Ovary (tissue), 9 donors: ENCODE measurements around the gene CACNB2. TPM values are rescaled to one million over a fixed set of nuclear protein-coding genes. Genes with fewer than 3 reads are reported as not detected.

Experiments
- DNase-seq, 5 donors: peaks; one replicate each; pipeline ENCODE4 v3.0.0-alpha.2; 2019 to 2020
- H3K27ac ChIP-seq, 2 donors: fragments of 200-600 bp; one replicate each; pipeline versions ENCODE4 v1.5.1 to v1.8.0; 2019 to 2022
- H3K27me3 ChIP-seq: fragments of 200-600 bp; one replicate; pipeline ENCODE4 v1.8.0; 2022
- H3K36me3 ChIP-seq: fragments of 200-600 bp; sonication (generic); one replicate; pipeline ENCODE4 v1.5.1; 2019
- H3K4me1 ChIP-seq: one replicate; pipeline ENCODE4 v1.8.1; 2013; ENCODE audit warnings: mild to moderate bottlenecking, moderate library complexity; ENCODE audit not compliant: insufficient read depth
- H3K4me3 ChIP-seq: fragments of 200-600 bp; sonication (generic); one replicate; pipeline ENCODE4 v1.5.1; 2017
- H3K9me3 ChIP-seq, 2 donors: fragments of 200-600 bp in 1 of 2; sonication (generic) in 1 of 2; one replicate each; pipeline versions ENCODE4 v1.5.1 to v1.8.1; 2013 to 2019; ENCODE audit warnings: mild to moderate bottlenecking in 1 of 2, moderate library complexity in 1 of 2
- EP300 ChIP-seq: sonication (generic); formaldehyde crosslinking; IDR thresholded peaks from one replicate; pipeline ENCODE4 v1.6.1; 2017; ENCODE audit warnings: antibody characterized with exemption
- POLR2A ChIP-seq: fragments of 450-650 bp; IDR thresholded peaks from one replicate; pipeline ENCODE4 v1.6.1; 2017; ENCODE audit warnings: antibody characterized with exemption, mild to moderate bottlenecking, moderate library complexity
- WGBS, 3 donors: extraction: QIAGEN DNeasy Blood & Tissue Kit in 1 of 3; methylation state at CpG; one replicate each; pipeline versions ENCODE4 v1.1.5 to v1.1.7; 2013 to 2017; 5-methylcytosine and 5-hydroxymethylcytosine counted together
- intact Hi-C, 4 donors: fragments of 100-400 bp; cut with DNase I; formaldehyde crosslinking; loops; one replicate each; pipeline versions ENCODE4 v1.11.0 to v1.15.1; 2022 to 2023
- polyA plus RNA-seq, 2 donors: library from polyadenylated mRNA; stranded (reverse); fragments of 200-250 nt in 1 of 2; fragments of 350-450 nt in 1 of 2; fragmentation: Illumina TruSeq in 1 of 2; extraction: RNeasy Lipid Tissue Mini Kit (QIAGEN cat#74804) in 1 of 2; gene quantifications; one replicate each; pipeline ENCODE4 v1.2.3, GENCODE V29; 2013 to 2014
- total RNA-seq, 7 donors: library from RNA; depleted of rRNA in 2 of 7; stranded (reverse); fragments of >200 nt in 2 of 7; fragmentation: NEBNext Ultra II Directional in 3 of 7; extraction: Animal tissue kit (Norgen Biotek cat#: 25700) in 3 of 7; gene quantifications; one replicate each; pipeline versions ENCODE4 v1.1.0 to v1.2.4, GENCODE V29; 2016 to 2023
- TF ChIP-seq, protein P1 (sequence below), 3 donors: fragments of 450-650 bp in 2 of 3; fragments of 200-600 bp in 1 of 3; IDR thresholded peaks; one replicate each; pipeline versions ENCODE4 v1.5.1 to v1.8.0; 2016 to 2022; ENCODE audit warnings: antibody characterized with exemption in 3 of 3, mild to moderate bottlenecking in 1 of 3
- donor health status: DM: no; HTN: no; CAD: no; lungs with moderate emphysema.
- donor health status: DM: no; HTN: no; CAD: no.
- donor health status: Bipolar disorder and iron deficiency.
- donor health status: DM: yes; HTN: yes; CAD: no.
- donor health status: DM: no; HTN: no; CAD: no.
- donor health status: DM: yes; HTN: yes; CAD: no.

Gene CACNB2
- total and polyA plus RNA-seq, 9 donors: 8.9 to 60.9 (median 23.8) TPM

DNA sequence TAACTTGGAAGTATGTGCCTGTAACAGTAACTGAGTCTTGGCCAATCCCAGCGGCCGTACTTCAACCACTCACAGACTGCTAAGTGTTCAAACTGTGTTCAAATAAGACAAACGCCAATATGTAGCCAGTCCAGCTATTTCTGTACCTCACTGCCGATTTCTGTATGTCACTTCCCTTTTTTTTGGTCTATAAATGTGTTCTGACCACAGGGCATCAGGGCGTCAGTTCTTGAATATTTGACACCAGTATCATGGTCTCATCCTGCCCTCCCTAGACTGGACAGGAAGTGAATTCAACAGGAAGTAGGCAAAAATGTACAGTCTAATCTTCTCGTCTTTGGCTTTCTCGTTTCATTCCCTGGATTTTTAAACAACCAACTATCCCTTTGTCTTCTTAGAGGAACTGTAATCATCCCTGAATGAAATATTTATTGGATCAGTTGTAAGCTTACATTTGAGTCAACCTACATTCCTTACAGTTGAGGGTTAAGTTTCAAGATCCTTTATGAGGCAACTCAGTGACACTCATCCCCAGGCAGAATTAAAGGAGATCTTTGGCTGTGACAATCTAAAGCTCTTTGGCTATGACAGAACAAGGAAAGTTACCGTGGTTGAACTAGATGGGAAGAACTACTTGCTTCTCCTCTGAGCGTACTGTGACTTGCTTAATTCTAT, 278.5 kb downstream of the CACNB2 start:
- intact Hi-C loops: no loop called here
- H3K9me3 ChIP-seq: no peaks in the 10 kb centered on the region
- H3K36me3 ChIP-seq: no peaks in the 10 kb centered on the region
- H3K27me3 ChIP-seq: no peaks in the 10 kb centered on the region
- TF ChIP-seq EP300 (no peak), POLR2A (no peak)
- no peak for DNase-seq
- H3K4me3 ChIP-seq: no peak overlapping the region
- no peak overlapping the region for H3K27ac ChIP-seq
- H3K4me1 ChIP-seq: no peaks in the 10 kb centered on the region
- WGBS, 3 donors: 84 to 92% (median 87%) methylated on average over 9 of the region's 9 CpGs

DNA sequence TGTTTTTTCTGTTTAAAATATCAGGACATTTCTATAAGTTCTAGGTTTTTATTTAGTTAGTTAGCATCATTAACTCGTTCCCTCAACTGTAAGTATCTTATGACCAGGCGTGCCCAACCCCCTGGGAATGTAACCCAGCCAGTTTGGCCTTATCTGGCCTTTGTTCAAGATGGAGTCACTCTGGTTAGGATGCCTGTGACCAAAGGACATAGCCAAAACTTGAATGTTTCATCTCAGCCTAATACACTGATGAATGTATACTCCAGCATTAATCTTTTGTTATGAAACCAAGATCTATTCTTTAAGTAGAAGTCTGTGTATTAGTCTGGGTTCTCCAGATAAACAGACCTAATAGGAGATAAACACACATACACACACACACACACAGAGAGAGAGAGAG, 279.7 kb downstream of the CACNB2 start:
- DNase-seq: no peak
- Histone ChIP-seq H3K4me1 (no peaks in the 10 kb centered on the region), H3K27me3 (no peaks in the 10 kb centered on the region), H3K27ac (no peak overlapping the region), H3K4me3 (no peak overlapping the region), H3K9me3 (no peaks in the 10 kb centered on the region), H3K36me3 (no peaks in the 10 kb centered on the region)
- no peak for TF ChIP-seq EP300
- TF ChIP-seq, protein P1, sequence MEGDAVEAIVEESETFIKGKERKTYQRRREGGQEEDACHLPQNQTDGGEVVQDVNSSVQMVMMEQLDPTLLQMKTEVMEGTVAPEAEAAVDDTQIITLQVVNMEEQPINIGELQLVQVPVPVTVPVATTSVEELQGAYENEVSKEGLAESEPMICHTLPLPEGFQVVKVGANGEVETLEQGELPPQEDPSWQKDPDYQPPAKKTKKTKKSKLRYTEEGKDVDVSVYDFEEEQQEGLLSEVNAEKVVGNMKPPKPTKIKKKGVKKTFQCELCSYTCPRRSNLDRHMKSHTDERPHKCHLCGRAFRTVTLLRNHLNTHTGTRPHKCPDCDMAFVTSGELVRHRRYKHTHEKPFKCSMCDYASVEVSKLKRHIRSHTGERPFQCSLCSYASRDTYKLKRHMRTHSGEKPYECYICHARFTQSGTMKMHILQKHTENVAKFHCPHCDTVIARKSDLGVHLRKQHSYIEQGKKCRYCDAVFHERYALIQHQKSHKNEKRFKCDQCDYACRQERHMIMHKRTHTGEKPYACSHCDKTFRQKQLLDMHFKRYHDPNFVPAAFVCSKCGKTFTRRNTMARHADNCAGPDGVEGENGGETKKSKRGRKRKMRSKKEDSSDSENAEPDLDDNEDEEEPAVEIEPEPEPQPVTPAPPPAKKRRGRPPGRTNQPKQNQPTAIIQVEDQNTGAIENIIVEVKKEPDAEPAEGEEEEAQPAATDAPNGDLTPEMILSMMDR (IDR thresholded peaks at IDR 0.05): no peak
- TF ChIP-seq POLR2A: no peak
- intact Hi-C loops: no loop called here
- 90 to 97% (median 94%) methylated on average over 2 of the region's 2 CpGs for WGBS, 3 donors

DNA sequence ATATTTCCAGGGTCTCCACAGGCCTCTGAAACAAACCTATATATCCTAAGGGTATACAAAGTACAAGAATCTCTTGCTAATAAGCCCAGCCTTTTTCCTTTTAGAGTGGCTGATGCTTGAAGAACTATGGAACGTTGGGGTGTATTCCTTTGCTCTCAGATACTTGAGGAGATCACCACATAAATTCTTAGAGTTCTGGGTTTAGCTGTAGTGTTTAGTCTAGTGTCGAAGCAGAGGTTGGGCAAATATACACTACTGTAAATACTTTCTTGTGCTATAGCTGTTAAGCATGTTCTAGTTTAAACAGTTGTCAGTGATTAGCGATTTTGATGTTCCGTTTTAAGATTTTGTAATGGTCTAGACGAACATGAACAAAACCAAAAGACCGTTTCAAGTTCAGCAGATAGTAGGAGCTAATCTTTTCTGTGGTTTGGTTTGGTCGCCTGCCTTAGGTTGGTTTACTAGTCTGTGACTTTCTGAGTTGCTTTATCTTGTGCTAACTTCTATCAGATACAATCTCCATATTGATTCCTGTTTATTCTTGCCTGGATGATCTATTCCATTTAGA, 281.6 kb downstream of the CACNB2 start:
- H3K27ac ChIP-seq: no peak overlapping the region
- DNase-seq: no peak
- H3K9me3 ChIP-seq: no peaks in the 10 kb centered on the region
- intact Hi-C loops: no loop called here
- TF ChIP-seq, protein P1 (IDR thresholded peaks at IDR 0.05): no peak
- TF ChIP-seq EP300 (no peak), POLR2A (no peak)
- H3K27me3 ChIP-seq: no peaks in the 10 kb centered on the region
- no peaks in the 10 kb centered on the region for H3K36me3 ChIP-seq
- no peak overlapping the region for H3K4me3 ChIP-seq
- no peaks in the 10 kb centered on the region for H3K4me1 ChIP-seq
- WGBS, 3 donors: 90 to 92% (median 92%) methylated on average over 7 of the region's 7 CpGs

- DNase-seq: no peak
- Histone ChIP-seq H3K36me3 (no peaks in the 10 kb centered on the region), H3K4me3 (no peak overlapping the region), H3K9me3 (no peaks in the 10 kb centered on the region), H3K27me3 (no peaks in the 10 kb centered on the region), H3K27ac (no peak overlapping the region), H3K4me1 (no peaks in the 10 kb centered on the region)
- intact Hi-C loops: no loop called here
- 66 to 70% (median 68%) methylated on average over 4 of the region's 4 CpGs for WGBS, 3 donors
- TF ChIP-seq, protein P1 (IDR thresholded peaks at IDR 0.05): no peak
- TF ChIP-seq POLR2A (no peak), EP300 (no peak)
These were observed 282.9 kb downstream of the CACNB2 start for GRCh38 chr10:18423058-18423637.

GRCh38 chr10:18424200-18424599, 284.0 kb downstream of the CACNB2 start:
- WGBS, 3 donors: 69 to 82% (median 77%) methylated on average over 8 of the region's 8 CpGs
- Histone ChIP-seq H3K27ac (no peak overlapping the region), H3K36me3 (no peaks in the 10 kb centered on the region), H3K9me3 (no peaks in the 10 kb centered on the region), H3K27me3 (no peaks in the 10 kb centered on the region), H3K4me3 (no peak overlapping the region), H3K4me1 (no peaks in the 10 kb centered on the region)
- TF ChIP-seq EP300 (no peak), POLR2A (no peak)
- TF ChIP-seq, protein P1 (IDR thresholded peaks at IDR 0.05): no peak
- DNase-seq: no peak
- intact Hi-C loops: no loop called here
